Fibroblast of lung (primary cell): Measurements from ENCODE around the gene FBL.
"Not testable (repeated sequence)": the region's sequence is repeated elsewhere in the genome, so short reads cannot be mapped to it uniquely, and the experiment has no call there.

Experiments used
- EZH2 ChIP-seq: IDR thresholded peaks from 2 replicates; pipeline ENCODE4 v1.5.1; 2012; ENCODE audit warnings: low read length, control low read depth, mild to moderate bottlenecking; ENCODE audit errors: missing control alignments
- TF ChIP-seq, protein P1 (sequence below), 2 donors: IDR thresholded peaks in 1 of 2; conservative IDR thresholded peaks in 1 of 2; 1 replicate in 1 of 2; 2 replicates in 1 of 2; pipeline ENCODE4 v1.5.1; 2011 to 2012; ENCODE audit warnings: low read length in 2 of 2, control low read depth in 1 of 2, inconsistent platforms in 1 of 2, low read depth in 1 of 2, mild to moderate bottlenecking in 1 of 2

- TF ChIP-seq, protein P1, sequence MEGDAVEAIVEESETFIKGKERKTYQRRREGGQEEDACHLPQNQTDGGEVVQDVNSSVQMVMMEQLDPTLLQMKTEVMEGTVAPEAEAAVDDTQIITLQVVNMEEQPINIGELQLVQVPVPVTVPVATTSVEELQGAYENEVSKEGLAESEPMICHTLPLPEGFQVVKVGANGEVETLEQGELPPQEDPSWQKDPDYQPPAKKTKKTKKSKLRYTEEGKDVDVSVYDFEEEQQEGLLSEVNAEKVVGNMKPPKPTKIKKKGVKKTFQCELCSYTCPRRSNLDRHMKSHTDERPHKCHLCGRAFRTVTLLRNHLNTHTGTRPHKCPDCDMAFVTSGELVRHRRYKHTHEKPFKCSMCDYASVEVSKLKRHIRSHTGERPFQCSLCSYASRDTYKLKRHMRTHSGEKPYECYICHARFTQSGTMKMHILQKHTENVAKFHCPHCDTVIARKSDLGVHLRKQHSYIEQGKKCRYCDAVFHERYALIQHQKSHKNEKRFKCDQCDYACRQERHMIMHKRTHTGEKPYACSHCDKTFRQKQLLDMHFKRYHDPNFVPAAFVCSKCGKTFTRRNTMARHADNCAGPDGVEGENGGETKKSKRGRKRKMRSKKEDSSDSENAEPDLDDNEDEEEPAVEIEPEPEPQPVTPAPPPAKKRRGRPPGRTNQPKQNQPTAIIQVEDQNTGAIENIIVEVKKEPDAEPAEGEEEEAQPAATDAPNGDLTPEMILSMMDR (conservative IDR thresholded peaks at IDR 0.05 in 1 of 2, IDR thresholded peaks at IDR 0.05 in 1 of 2; ENCODE audit: low read depth in 1 of 2, low read length in 2 of 2) = not testable (repeated sequence)
- TF ChIP-seq EZH2 = not testable (repeated sequence)
Measured at GRCh38 chr19:39892506-39892902, 46.3 kb upstream of the FBL start.
